K562 (cell line): ENCODE results near the gene CEP43. TPM values are rescaled to one million over a fixed set of nuclear protein-coding genes. Genes with fewer than 3 reads are reported as not detected.

Experiments
- GTF2E2 ChIP-seq: fragments of 200-800 bp; sonication (Bioruptor generic); IDR thresholded peaks from 2 replicates; pipeline ENCODE4 v1.6.1; 2016; ENCODE audit warnings: missing genetic modification characterization, missing compliant biosample characterization
- MGA ChIP-seq: fragments of 450-650 bp; IDR thresholded peaks from 2 replicates; pipeline ENCODE4 v1.6.1; 2016; ENCODE audit warnings: mild to moderate bottlenecking, moderate library complexity
- MYC ChIP-seq, 2 experiments: fragments of 250-450 bp in 1 of 2; sonication (Bioruptor Pico) in 1 of 2; IDR thresholded peaks; 2 replicates each; pipeline versions ENCODE4 v1.5.1 to v1.6.1; 2012 to 2021; ENCODE audit warnings: low read depth in 2 of 2, borderline replicate concordance in 1 of 2, improper control_type of control experiment in 1 of 2, low read length in 1 of 2, mild to moderate bottlenecking in 1 of 2, moderate library complexity in 1 of 2
- RAD21 ChIP-seq, 2 experiments: fragments of 250-450 bp in 1 of 2; fragments of 450-650 bp in 1 of 2; sonication (Bioruptor Pico) in 1 of 2; formaldehyde crosslinking in 1 of 2; IDR thresholded peaks in 1 of 2; conservative IDR thresholded peaks in 1 of 2; 2 replicates each; pipeline versions ENCODE4 v1.4.0 to v1.8.0; 2020 to 2022; ENCODE audit warnings: mild to moderate bottlenecking in 2 of 2, moderate library complexity in 1 of 2
- TEAD4 ChIP-seq, 2 experiments: sonication (generic) in 1 of 2; formaldehyde crosslinking in 1 of 2; IDR thresholded peaks; 2 replicates each; pipeline versions ENCODE4 v1.6.1 to v1.8.0; 2012 to 2022; ENCODE audit warnings: borderline replicate concordance in 1 of 2, inconsistent platforms in 1 of 2, low read length in 1 of 2, mild to moderate bottlenecking in 1 of 2, missing genetic modification reagents in 1 of 2
- UBTF ChIP-seq, 2 experiments: IDR thresholded peaks; 2 replicates each; pipeline ENCODE4 v1.6.1; 2012; ENCODE audit warnings: improper control_type of control experiment in 2 of 2, low read depth in 2 of 2, low read length in 2 of 2, borderline replicate concordance in 1 of 2
- USF2 ChIP-seq: sonication (generic); formaldehyde crosslinking; IDR thresholded peaks from 2 replicates; pipeline ENCODE4 v1.5.0; 2020; ENCODE audit warnings: missing genetic modification reagents
- ZBTB9 ChIP-seq: fragments of 450-650 bp; formaldehyde crosslinking; IDR thresholded peaks from 2 replicates; pipeline ENCODE4 v1.4.0; 2020; ENCODE audit warnings: mild to moderate bottlenecking, moderate library complexity
- ZNF239 ChIP-seq: fragments of 250-450 bp; sonication (Bioruptor Pico); IDR thresholded peaks from 2 replicates; pipeline ENCODE4 v1.4.0; 2020; ENCODE audit warnings: mild to moderate bottlenecking
- polyA plus RNA-seq, 8 experiments: library from polyadenylated mRNA; depleted of rRNA in 4 of 8; stranded (reverse) in 5 of 8; unstranded in 3 of 8; fragments of >200 nt; fragmentation: Nextera tagmentation in 2 of 8; fragmentation: Illumina TruSeq in 1 of 8; extraction: Ambion mirVana in 2 of 8; extraction: Trizol in 1 of 8; gene quantifications; 2 replicates each; pipeline versions ENCODE4 v1.2.1 to v1.2.3, GENCODE V29; 2011 to 2014; ENCODE audit warnings: inconsistent platforms in 1 of 8, missing spikeins in 1 of 8
- total RNA-seq, 7 experiments: library from RNA; depleted of rRNA in 6 of 7; stranded (reverse); fragments of >200 nt in 6 of 7; fragmentation: Illumina TruSeq in 2 of 7; extraction: Trizol in 2 of 7; gene quantifications; 2 replicates each; pipeline versions ENCODE4 v1.2.1 to v1.2.3, GENCODE V29; 2011 to 2021; ENCODE audit warnings: low replicate concordance in 1 of 7

Gene CEP43
- total and polyA plus RNA-seq, 9 of the 15 experiments (the other 6 are each of a cell fraction or from before 2014, with no cell fraction given) = 15.2 to 55.7 (median 47.4) TPM

DNA sequence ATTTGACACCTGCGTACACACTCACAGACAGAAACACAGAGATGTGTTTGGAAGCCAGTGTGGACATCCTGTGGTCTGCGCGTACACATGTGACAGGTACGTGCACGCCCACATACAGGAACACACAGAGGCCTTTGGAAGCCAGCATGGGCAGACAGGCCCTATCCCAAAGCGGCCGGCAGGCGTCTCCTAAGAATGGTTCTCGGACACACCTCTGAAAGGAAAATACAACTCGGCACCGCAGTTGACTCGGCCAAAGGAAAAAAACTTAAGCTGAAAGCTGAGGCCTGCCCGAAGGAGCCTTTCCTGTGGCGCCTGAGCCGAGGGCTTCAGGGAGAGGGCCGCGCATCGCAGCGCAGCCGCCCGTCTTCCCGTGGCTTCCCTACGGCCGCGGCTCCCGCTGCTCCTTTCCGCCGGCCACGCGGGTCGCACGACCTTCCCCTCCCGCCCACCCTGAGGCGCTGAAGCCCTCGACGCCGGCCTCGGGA lies 1.4 kb upstream of the CEP43 start (continued):
- TF ChIP-seq MGA = peak; percentile 86
- TF ChIP-seq USF2 (CRISPR knock-in tag) = peak; percentile 10; the same call in 1 of the 2 replicates
- no peak for TF ChIP-seq GTF2E2 (tag)
- TF ChIP-seq UBTF (IDR thresholded peaks at IDR 0.05; ENCODE audit: borderline replicate concordance in 1 of 2, low read depth in 2 of 2, low read length in 2 of 2) = 0 out of 4 replicates have a peak, but pooled peaks of 1 of the 2 experiments have one; percentile 30
- peak; percentile 57; the same call in 1 of the 2 replicates for TF ChIP-seq MYC (IDR thresholded peaks at IDR 0.05; ENCODE audit: low read depth, low read length)
- TF ChIP-seq MYC (CRISPR knock-in tag; IDR thresholded peaks at IDR 0.05; ENCODE audit: borderline replicate concordance, low read depth) = no peak
- TF ChIP-seq TEAD4 (IDR thresholded peaks at IDR 0.05; ENCODE audit: low read length) = peak; percentile 24; the same call in 1 of the 2 replicates
- TF ChIP-seq TEAD4 (CRISPR knock-in tag; IDR thresholded peaks at IDR 0.05; ENCODE audit: borderline replicate concordance) = no peak
- peak; percentile 31 to 35 for TF ChIP-seq RAD21 (CRISPR knock-in tag; conservative IDR thresholded peaks at IDR 0.05 in 1 of 2, IDR thresholded peaks at IDR 0.05 in 1 of 2)
- 0 out of 2 replicates have a peak, but pooled peaks have one; percentile 18 for TF ChIP-seq ZBTB9 (CRISPR knock-in tag)
- TF ChIP-seq ZNF239 (CRISPR knock-in tag) = no peak
